Peyer's patch (tissue), 4 donors: Measurements from ENCODE around the gene MYH10. TPM values are rescaled to one million over a fixed set of nuclear protein-coding genes. Genes with fewer than 3 reads are reported as not detected.

Experiments used
- DNase-seq, 3 donors: peaks; one replicate each; pipeline ENCODE4 v3.0.0-alpha.2; 2017 to 2019
- H3K27ac ChIP-seq, 4 donors: fragments of 200-600 bp; sonication (generic); one replicate each; pipeline ENCODE4 v1.5.1; 2016 to 2019
- H3K27me3 ChIP-seq, 2 donors: fragments of 200-600 bp; sonication (generic); one replicate each; pipeline ENCODE4 v1.5.1; 2019
- H3K36me3 ChIP-seq, 3 donors: fragments of 200-600 bp; sonication (generic); one replicate each; pipeline ENCODE4 v1.5.1; 2016 to 2019
- H3K4me1 ChIP-seq, 4 donors: fragments of 200-600 bp; sonication (generic); one replicate each; pipeline ENCODE4 v1.5.1; 2016 to 2019
- H3K4me3 ChIP-seq, 4 donors: fragments of 200-600 bp; sonication (generic); 1 replicate in 3 of 4; 2 replicates in 1 of 4; pipeline ENCODE4 v1.5.1; 2016 to 2019; ENCODE audit warnings: mild to moderate bottlenecking in 1 of 4
- H3K9me3 ChIP-seq, 4 donors: fragments of 200-600 bp; sonication (generic); one replicate each; pipeline ENCODE4 v1.5.1; 2016 to 2019; ENCODE audit warnings: mild to moderate bottlenecking in 1 of 4
- CTCF ChIP-seq, 6 experiments: fragments of 450-650 bp in 4 of 6; fragments of 200-600 bp in 2 of 6; sonication (generic) in 1 of 6; IDR thresholded peaks; one replicate each; pipeline ENCODE4 v1.5.1; 2017 to 2019; ENCODE audit warnings: antibody characterized with exemption in 6 of 6, mild to moderate bottlenecking in 3 of 6, moderate library complexity in 1 of 6
- POLR2A ChIP-seq, 2 donors: fragments of 450-650 bp; IDR thresholded peaks; one replicate each; pipeline ENCODE4 v1.5.1; 2017; ENCODE audit warnings: antibody characterized with exemption in 2 of 2, mild to moderate bottlenecking in 2 of 2, moderate library complexity in 2 of 2
- small RNA-seq, 2 donors: library from RNA; depleted of rRNA; stranded (forward); fragments of <200 nt; gene quantifications; one replicate each; pipeline ENCODE3, GENCODE V24; 2016
- total RNA-seq, 4 donors: library from RNA; depleted of rRNA; stranded (reverse); fragments of >200 nt; gene quantifications; one replicate each; pipeline ENCODE4 v1.1.0, GENCODE V29; 2016

Gene MYH10
- total RNA-seq, 4 donors from 2014 or later: 1.2 to 10.7 (median 3.6) TPM

- TF ChIP-seq POLR2A (IDR thresholded peaks at IDR 0.05): no peak
- no peak for TF ChIP-seq CTCF (IDR thresholded peaks at IDR 0.05)
- Histone ChIP-seq H3K27ac (no peak overlapping the region), H3K36me3 (no peaks in the 10 kb centered on the region), H3K4me3 (no peak overlapping the region), H3K9me3 (no peaks in the 10 kb centered on the region), H3K4me1 (peaks cover 0 to 9% (median under 1%) of the 10 kb centered on the region in 4 donors), H3K27me3 (no peaks in the 10 kb centered on the region)
- DNase-seq: no peak
Observed at GRCh38 chr17:8430966-8431365, 199.6 kb downstream of the MYH10 start.

- Histone ChIP-seq H3K27me3 (no peaks in the 10 kb centered on the region), H3K4me3 (no peak overlapping the region), H3K36me3 (no peaks in the 10 kb centered on the region), H3K4me1 (peaks cover 0 to 8% (median 1%) of the 10 kb centered on the region in 4 donors), H3K9me3 (no peaks in the 10 kb centered on the region), H3K27ac (peak overlapping the region in 2 of 4 donors; percentile 51)
- TF ChIP-seq POLR2A (IDR thresholded peaks at IDR 0.05) (no peak), CTCF (IDR thresholded peaks at IDR 0.05) (no peak)
- DNase-seq: no peak
Observed at GRCh38 chr17:8426802-8427201, 203.7 kb downstream of the MYH10 start.

GRCh38 chr17:8426094-8426720, 204.3 kb downstream of the MYH10 start:
- peaks cover 0 to 10% (median 3%) of the 10 kb centered on the region in 4 donors for H3K4me1 ChIP-seq
- no peaks in the 10 kb centered on the region for H3K27me3 ChIP-seq
- no peak for TF ChIP-seq POLR2A (IDR thresholded peaks at IDR 0.05)
- DNase-seq: peak in 2 of 3 donors; percentile 82 to 91
- H3K36me3 ChIP-seq: no peaks in the 10 kb centered on the region
- no peaks in the 10 kb centered on the region for H3K9me3 ChIP-seq
- H3K4me3 ChIP-seq: no peak overlapping the region
- peak overlapping the region in 2 of 4 donors; percentile 58 to 63 for H3K27ac ChIP-seq

Small RNA genes within 50 kb of the gene (small RNA-seq; reads per million reads assigned to genes)
- 0 reads per million in 2 donors for gene RNU7-43P

Other genes starting within 250 kb of the MYH10 start
- 1,000 to 10,000 TPM in 2 of 4 donors, 100 to 1,000 TPM in 2; 851 to 2,184 (median 1,124) TPM for gene RPL26, start 247.5 kb downstream of the MYH10 start, total RNA-seq
- gene RNF222, start 232.9 kb downstream of the MYH10 start, total RNA-seq: not detected
- gene NDEL1, start 194.8 kb downstream of the MYH10 start, total RNA-seq: 100 to 1,000 TPM in 2 of 4 donors, 10 to 100 TPM in 2; 70.4 to 125 (median 99.9) TPM
- not detected for gene CCDC42, start 114.1 kb upstream of the MYH10 start, total RNA-seq
- gene SPDYE4, start 127.8 kb upstream of the MYH10 start, total RNA-seq: not detected
- 1 to 10 TPM in 3 of 4 donors, not detected in 1; 1.2 to 3.2 (median 1.6) TPM for gene MFSD6L, start 168.6 kb upstream of the MYH10 start, total RNA-seq
- gene PIK3R6, start 236.9 kb upstream of the MYH10 start, total RNA-seq: 10 to 100 TPM in 1 of 4 donors, 1 to 10 TPM in 2, under 1 TPM in 1; 0.88 to 14.9 (median 2.8) TPM